GM19468 (cell line): ENCODE data around the gene INPP5D.
A peak's percentile ranks its signal among the peaks of the same experiment; 100 is the strongest.

ENCODE experiments used
- ATAC-seq: cut with Tn5 transposase; IDR thresholded peaks from one replicate; pipeline ENCODE4 v1.9.1; 2021; ENCODE audit warnings: mild to moderate bottlenecking, moderate library complexity, moderate number of reproducible peaks; ENCODE audit not compliant: unreplicated experiment; ENCODE audit errors: extremely low read depth

The INPP5D gene

DNA sequence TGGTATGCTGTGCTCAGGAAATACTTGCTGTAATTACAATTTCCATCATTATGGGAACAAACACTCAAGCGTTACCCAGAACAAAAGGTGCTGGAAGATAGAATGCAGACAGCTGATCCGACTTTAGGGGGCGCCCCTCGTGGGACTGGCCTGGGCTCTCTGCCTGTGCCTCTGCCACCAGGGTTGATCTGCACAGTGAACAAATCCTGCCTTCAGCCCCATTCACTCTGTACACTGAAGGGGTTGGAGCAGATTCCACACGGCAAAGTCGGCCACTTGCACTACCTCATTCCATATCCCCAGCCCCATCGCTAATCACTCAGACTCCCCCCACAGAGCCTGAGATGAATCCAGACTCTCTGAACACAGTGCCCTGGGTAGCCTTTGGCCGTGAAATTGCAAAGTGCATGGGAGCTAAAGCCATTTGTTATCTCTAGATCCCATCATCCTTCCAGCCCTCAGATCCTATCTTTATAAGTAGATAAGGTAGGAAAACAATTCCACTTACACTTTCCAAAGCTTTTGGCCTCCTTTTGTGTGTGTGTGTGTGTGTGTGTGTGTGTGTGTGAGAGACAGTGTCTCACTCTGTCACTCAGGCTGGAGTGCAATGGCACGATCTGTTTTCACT is 69.3 kb downstream of the INPP5D start:
- ATAC-seq, result no peak

DNA sequence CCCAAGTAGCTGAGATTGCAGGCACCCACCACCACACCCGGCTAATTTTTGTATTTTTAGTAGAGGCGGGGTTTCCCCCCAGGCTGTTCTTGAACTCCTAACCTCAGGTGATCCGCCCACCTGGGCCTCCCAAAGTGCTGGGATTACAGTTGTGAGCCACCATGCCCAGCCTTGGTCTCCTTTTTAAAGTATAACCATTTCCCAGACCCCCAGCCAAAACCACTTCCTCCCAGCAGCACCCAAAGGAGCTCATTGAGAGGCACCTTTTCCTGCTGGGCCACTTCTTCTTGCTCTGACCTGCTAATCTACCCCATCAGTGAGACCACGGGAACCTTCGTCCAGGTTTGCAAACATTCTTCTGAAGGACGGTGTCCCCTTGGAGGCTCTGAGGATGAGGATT is 69.9 kb downstream of the INPP5D start:
- no peak for ATAC-seq

DNA sequence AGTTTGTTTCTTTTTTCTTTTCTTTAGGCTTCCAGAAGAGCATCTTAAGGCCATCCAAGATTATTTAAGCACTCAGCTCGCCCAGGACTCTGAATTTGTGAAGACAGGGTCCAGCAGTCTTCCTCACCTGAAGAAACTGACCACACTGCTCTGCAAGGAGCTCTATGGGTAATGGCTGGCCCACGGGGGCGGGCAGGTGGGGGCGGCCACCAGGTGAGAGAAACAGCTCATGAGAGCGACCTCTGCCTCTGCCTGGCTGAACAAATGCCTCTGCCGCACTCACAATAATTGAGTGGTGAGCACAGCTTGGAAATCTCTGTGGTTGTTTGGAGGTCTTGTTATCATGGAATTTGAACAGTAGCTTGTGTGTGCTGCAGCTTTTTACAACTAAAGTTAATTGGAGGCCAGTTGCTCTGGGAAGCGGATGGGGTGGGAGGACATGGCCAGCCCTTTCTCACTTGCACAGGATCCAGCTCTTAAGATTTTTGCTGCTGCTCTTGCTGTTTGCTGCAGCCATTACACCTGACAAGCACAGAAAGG is 70.4 kb downstream of the INPP5D start:
- ATAC-seq, result no peak

GRCh38 chr2:233131936-233132720 is 72.0 kb downstream of the INPP5D start:
- no peak for ATAC-seq

DNA sequence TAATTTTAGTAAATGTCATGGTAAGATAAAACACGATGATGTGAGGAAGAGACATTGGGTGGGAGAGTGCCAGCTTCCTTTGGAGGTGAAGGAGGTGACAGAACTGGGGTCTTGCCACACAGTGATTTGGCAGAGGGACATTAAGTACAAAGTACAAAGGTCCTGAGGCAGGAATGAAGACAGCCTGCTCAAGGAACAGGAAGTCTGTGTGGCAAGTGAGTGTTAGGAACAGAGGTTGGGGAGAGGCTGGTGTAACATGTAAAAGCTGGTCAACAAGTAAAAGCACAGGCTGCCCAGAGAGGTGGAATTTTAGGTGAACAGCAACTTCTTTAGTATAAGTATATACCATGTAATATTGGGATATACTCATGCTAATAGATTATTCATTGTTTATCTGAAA is 73.1 kb downstream of the INPP5D start:
- ATAC-seq, result no peak

DNA sequence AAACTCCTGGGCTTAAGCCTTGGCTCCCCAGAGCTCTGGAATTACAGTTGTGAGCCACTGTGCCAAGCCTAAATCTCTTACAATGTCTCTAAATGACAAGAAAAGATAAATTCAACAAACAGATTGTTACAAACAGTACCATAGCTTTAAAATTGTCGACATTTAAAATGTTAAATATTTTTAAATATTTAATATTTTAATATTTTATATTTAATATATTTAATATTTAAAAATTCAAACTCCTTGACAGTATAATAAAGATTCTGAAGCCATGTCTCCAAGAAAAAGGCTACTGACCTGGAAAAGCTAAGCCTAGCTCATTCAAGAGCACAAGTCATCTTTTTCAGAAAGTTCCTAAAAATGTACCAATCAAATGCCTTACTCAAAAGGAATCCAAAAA is 75.3 kb downstream of the INPP5D start:
- ATAC-seq, result no peak

- no peak for ATAC-seq
Observed at GRCh38 chr2:233137040-233137439, 76.9 kb downstream of the INPP5D start.

- ATAC-seq, result no peak
Observed at GRCh38 chr2:233140077-233140585, 80.0 kb downstream of the INPP5D start.

DNA sequence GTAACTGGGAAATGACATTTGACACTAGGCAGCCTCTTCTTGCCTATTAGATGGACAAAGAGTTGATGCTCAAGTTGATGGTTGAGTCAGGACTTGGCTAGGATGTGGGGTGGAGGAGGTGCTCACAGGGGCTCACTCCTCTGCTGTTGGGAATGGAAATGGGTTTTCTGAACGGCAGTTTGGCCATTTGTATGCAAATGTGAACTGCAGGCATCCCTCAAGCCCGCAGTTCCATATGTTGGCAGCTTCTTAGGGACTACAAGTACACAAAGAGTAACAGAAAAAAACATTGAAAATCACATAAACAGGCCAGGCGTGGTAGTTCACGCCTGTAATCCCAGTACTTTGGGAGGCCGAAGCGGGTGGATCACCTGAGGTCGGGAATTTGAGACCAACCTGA is 80.8 kb downstream of the INPP5D start:
- ATAC-seq, result no peak

DNA sequence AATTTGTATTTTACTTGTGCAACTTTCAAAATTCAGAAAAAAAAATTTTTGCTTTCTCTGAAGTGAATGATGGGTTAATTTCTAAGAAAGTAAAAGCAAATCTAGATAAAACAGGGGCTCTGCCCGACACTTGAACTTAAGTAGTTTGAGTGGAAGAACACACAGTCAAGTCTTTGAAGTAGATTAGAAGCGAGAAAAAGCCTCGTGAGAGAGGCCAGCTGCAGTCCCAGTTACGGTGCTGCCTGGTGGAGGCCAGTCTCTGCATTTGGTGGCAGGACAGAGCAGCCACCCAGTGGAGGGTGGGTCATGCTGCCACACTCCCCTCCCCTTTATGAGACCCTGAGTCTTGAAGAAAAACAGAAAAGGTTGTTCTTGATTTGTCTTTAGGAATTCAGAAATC is 81.8 kb downstream of the INPP5D start:
- ATAC-seq, result no peak

GRCh38 chr2:233142355-233142897 is 82.3 kb downstream of the INPP5D start:
- peak; percentile 72 for ATAC-seq

DNA sequence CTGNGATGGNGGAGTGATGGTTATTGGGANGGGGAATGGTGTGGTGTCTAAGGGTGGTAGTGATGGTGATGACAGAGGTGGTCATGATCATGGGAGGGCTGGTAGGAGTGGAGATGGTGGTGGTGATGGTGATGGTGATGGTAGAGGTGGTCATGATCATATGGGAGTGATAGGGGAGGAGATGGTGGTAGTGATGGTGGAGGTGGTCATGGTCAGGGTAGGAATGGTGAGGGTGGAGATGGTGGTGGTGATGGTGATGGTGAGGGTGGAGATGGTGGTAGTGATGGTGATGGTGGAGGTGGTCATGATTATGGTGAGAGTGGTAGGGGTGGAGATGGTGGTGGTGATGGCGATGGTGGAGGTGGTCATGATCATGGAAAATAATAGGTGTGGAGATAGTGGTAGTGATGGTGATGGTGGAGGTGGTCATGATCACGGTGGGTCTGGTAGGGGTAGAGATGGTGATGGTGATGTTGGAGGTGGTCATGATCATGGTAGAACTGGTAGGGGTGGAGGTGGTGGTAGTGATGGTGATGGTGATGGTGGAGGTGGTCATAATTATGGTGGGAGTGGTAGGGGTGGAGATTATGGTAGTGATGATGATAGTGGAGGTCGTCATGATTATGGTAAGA is 83.7 kb downstream of the INPP5D start:
- no peak for ATAC-seq

GRCh38 chr2:233145726-233146125 is 85.6 kb downstream of the INPP5D start:
- no peak for ATAC-seq

DNA sequence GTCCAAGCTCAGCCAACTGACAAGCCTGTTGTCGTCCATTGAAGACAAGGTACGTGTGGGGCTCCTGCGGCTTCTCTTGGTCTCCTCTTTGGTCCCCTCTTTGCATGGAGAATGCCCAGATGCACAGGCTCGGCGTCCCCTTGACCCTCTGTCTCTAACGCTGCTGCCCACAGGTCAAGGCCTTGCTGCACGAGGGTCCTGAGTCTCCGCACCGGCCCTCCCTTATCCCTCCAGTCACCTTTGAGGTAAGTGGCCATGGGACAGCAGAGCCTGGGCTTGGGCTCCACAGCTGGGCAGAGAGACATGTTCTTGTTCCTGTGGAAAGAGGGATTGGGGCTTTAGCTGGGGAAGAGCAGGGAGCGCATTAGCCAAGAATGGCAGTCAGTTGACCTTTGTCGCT is 86.1 kb downstream of the INPP5D start:
- no peak for ATAC-seq

GRCh38 chr2:233147136-233147828 is 87.1 kb downstream of the INPP5D start:
- no peak for ATAC-seq

GRCh38 chr2:233147829-233148167 is 87.7 kb downstream of the INPP5D start:
- ATAC-seq, result no peak

GRCh38 chr2:233148354-233148753 is 88.2 kb downstream of the INPP5D start:
- ATAC-seq, result no peak

DNA sequence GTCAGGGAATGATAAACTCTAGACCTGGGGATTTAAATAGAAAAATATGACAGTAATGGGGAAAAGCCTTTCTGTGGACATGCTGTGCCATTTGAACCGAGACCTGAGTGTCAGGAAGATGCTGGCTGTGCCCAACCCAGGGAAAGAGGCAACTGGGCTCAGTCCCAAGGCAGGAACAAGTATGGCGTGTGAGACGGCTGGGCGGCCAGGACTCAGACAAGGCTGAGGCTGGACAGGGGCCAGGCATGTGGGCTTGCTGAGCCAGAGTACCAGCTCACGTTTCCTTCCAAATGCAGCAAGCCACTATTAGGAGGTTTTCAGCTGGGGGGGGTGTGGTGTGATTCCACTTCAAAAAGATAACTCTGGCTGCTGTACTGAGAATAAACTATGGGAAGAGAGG is 92.4 kb downstream of the INPP5D start:
- ATAC-seq, result no peak

GRCh38 chr2:233153146-233153798 is 93.1 kb downstream of the INPP5D start:
- ATAC-seq, result no peak

DNA sequence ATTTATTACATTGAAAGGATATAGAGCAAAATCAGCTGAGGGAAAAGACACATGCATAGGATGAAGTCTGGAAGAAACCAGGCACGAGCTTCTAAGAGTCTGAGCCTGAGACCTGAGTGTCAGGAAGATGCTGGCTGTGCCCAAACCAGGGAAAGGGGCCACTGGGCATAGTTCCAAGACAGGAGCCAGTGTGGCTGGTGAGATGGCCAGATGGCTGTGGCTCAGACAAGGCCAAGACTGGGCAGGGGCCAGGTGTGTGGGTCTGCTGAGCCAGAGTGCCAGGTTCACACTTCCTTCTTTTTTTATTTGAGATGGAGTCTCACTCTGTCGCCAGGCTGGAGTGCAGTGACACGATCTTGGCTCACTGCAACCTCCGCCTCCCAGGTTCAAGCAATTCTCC is 95.9 kb downstream of the INPP5D start:
- no peak for ATAC-seq
